DND-41 (cell line): ENCODE measurements around the gene EAPP.
"Not testable (repeated sequence)": the region's sequence is repeated elsewhere in the genome, so short reads cannot be mapped to it uniquely, and the experiment has no call there.

Experiments used
- ATAC-seq: fragments of 200-7000 bp; cut with Tn5 transposase; 3 replicates; pipeline ENCODE4 v1.9.1; 2021; ENCODE audit warnings: low read depth; ENCODE audit not compliant: insufficient read depth
- DNase-seq: peaks from one replicate; pipeline ENCODE4 v3.0.0-alpha.2; 2020
- H2AFZ ChIP-seq: 2 replicates; pipeline ENCODE4 v1.6.0; 2012; ENCODE audit warnings: low read depth, low read length
- H3K27ac ChIP-seq: 2 replicates; pipeline ENCODE4 v1.5.1; 2012; ENCODE audit warnings: low read length, inconsistent platforms
- H3K27me3 ChIP-seq: fragments of 200-600 bp; sonication (generic); 2 replicates; pipeline ENCODE4 v1.6.0; 2012; ENCODE audit warnings: low read length, mild to moderate bottlenecking, inconsistent platforms; ENCODE audit not compliant: insufficient read depth, poor library complexity
- H3K36me3 ChIP-seq: 2 replicates; pipeline ENCODE4 v1.5.1; 2012; ENCODE audit warnings: low read length, inconsistent platforms; ENCODE audit not compliant: insufficient read depth
- H3K4me1 ChIP-seq: 2 replicates; pipeline ENCODE4 v1.5.1; 2012; ENCODE audit warnings: mild to moderate bottlenecking, low read length; ENCODE audit not compliant: insufficient read depth
- H3K4me2 ChIP-seq: 2 replicates; pipeline ENCODE4 v1.6.0; 2012; ENCODE audit warnings: mild to moderate bottlenecking, moderate library complexity, low read length, inconsistent platforms; ENCODE audit not compliant: insufficient read depth
- H3K4me3 ChIP-seq, 2 experiments: fragments of 200-600 bp in 1 of 2; shearing (Covaris generic) in 1 of 2; 2 replicates each; pipeline ENCODE4 v1.5.1; 2012 to 2016; ENCODE audit warnings: inconsistent platforms in 2 of 2, low read length in 2 of 2, mild to moderate bottlenecking in 2 of 2, low read depth in 1 of 2, moderate library complexity in 1 of 2
- H3K79me2 ChIP-seq: 2 replicates; pipeline ENCODE4 v1.6.0; 2012; ENCODE audit warnings: low read length, inconsistent platforms; ENCODE audit not compliant: insufficient read depth
- H3K9ac ChIP-seq: 2 replicates; pipeline ENCODE4 v1.6.0; 2012; ENCODE audit warnings: low read depth, mild to moderate bottlenecking, inconsistent platforms, low read length, moderate library complexity
- H3K9me3 ChIP-seq: 2 replicates; pipeline ENCODE4 v1.5.1; 2012; ENCODE audit warnings: low read length, moderate library complexity, mild to moderate bottlenecking, inconsistent platforms; ENCODE audit not compliant: insufficient read depth, severe bottlenecking
- H4K20me1 ChIP-seq: 2 replicates; pipeline ENCODE4 v1.6.0; 2012; ENCODE audit warnings: low read length; ENCODE audit not compliant: insufficient read depth
- CTCF ChIP-seq: IDR thresholded peaks from 2 replicates; pipeline ENCODE4 v1.5.1; 2012; ENCODE audit warnings: borderline replicate concordance, low read length, moderate library complexity, mild to moderate bottlenecking; ENCODE audit not compliant: poor library complexity, severe bottlenecking; ENCODE audit errors: extremely low read depth
- EZH2 ChIP-seq: IDR thresholded peaks from 3 replicates; pipeline ENCODE4 v1.6.1; 2012; ENCODE audit warnings: borderline replicate concordance, low read depth, mild to moderate bottlenecking, moderate library complexity, low read length, inconsistent platforms; ENCODE audit not compliant: severe bottlenecking

EAPP gene

GRCh38 chr14:34479694-34480093 lies 59.8 kb downstream of the EAPP start:
- Histone ChIP-seq H3K4me2 (no peak overlapping the region), H2AFZ (no peak overlapping the region), H3K79me2 (no peaks in the 10 kb centered on the region), H4K20me1 (no peaks in the 10 kb centered on the region), H3K4me1 (no peaks in the 10 kb centered on the region), H3K27me3 (no peaks in the 10 kb centered on the region), H3K4me3 (no peak overlapping the region), H3K9ac (no peak overlapping the region), H3K27ac (no peak overlapping the region), H3K9me3 (no peaks in the 10 kb centered on the region), H3K36me3 (no peaks in the 10 kb centered on the region)
- ATAC-seq (no peak), DNase-seq (no peak)
- TF ChIP-seq EZH2, result no peak
- no peak for TF ChIP-seq CTCF

GRCh38 chr14:34478261-34478660 lies 61.2 kb downstream of the EAPP start:
- ATAC-seq (no peak), DNase-seq (no peak)
- no peaks in the 10 kb centered on the region for H3K36me3 ChIP-seq
- no peak overlapping the region for H3K4me3 ChIP-seq
- H4K20me1 ChIP-seq, result no peaks in the 10 kb centered on the region
- no peaks in the 10 kb centered on the region for H3K4me1 ChIP-seq
- H3K79me2 ChIP-seq, result no peaks in the 10 kb centered on the region
- H2AFZ ChIP-seq, result no peak overlapping the region
- TF ChIP-seq EZH2 (no peak), CTCF (no peak)
- no peaks in the 10 kb centered on the region for H3K9me3 ChIP-seq
- no peaks in the 10 kb centered on the region for H3K27me3 ChIP-seq
- H3K9ac ChIP-seq, result no peak overlapping the region
- H3K4me2 ChIP-seq, result no peak overlapping the region
- H3K27ac ChIP-seq, result no peak overlapping the region

- H3K9me3 ChIP-seq, H3K4me2 ChIP-seq, H3K4me3 ChIP-seq, H4K20me1 ChIP-seq, H3K27ac ChIP-seq, H3K4me1 ChIP-seq, H3K27me3 ChIP-seq, H3K79me2 ChIP-seq, H3K36me3 ChIP-seq, H2AFZ ChIP-seq, DNase-seq, ATAC-seq, H3K9ac ChIP-seq: not testable (repeated sequence)
Measured at GRCh38 chr14:34476036-34476435, 63.5 kb downstream of the EAPP start.

GRCh38 chr14:34475163-34475562 lies 64.3 kb downstream of the EAPP start:
- DNase-seq, result no peak
- no peaks in the 10 kb centered on the region for H3K36me3 ChIP-seq
- no peak for TF ChIP-seq CTCF
- H3K4me1 ChIP-seq, result no peaks in the 10 kb centered on the region
- ATAC-seq, result no peak
- no peak overlapping the region for H3K9ac ChIP-seq
- no peak overlapping the region for H3K27ac ChIP-seq
- H3K27me3 ChIP-seq, result no peaks in the 10 kb centered on the region
- no peak overlapping the region for H3K4me3 ChIP-seq
- no peak overlapping the region for H2AFZ ChIP-seq
- H3K9me3 ChIP-seq, result no peaks in the 10 kb centered on the region
- no peak overlapping the region for H3K4me2 ChIP-seq
- no peaks in the 10 kb centered on the region for H3K79me2 ChIP-seq
- H4K20me1 ChIP-seq, result no peaks in the 10 kb centered on the region
